Measurements from ENCODE around the gene MPHOSPH9.
"Not testable (repeated sequence)": the region's sequence is repeated elsewhere in the genome, so short reads cannot be mapped to it uniquely, and the experiment has no call there.

The MPHOSPH9 gene

DNA sequence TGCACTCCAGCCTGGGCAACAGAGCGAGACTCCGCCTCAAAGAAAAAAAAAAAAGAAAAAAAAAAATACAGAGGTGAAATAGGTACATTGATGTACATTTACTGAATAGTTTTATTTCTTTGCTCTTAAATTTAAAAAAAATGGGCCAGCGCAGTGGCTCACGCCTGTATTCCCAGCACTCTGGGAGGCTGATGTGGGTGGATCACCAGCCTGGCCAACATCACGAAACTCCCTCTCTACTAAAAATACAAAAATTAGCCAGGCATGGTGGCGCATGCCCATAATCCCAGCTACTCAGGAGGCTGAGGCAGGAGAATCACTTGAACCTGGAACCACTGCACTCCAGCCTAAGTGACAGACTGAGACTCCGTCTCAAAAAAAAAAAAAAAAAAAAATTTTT lies 25.1 kb downstream of the MPHOSPH9 start:
- H3K4me1 ChIP-seq (ENCODE audit: control insufficient read depth, insufficient read depth, low read depth, low read length): not testable (repeated sequence)
- 94% methylated on average over 5 of the region's 7 CpGs for WGBS

DNA sequence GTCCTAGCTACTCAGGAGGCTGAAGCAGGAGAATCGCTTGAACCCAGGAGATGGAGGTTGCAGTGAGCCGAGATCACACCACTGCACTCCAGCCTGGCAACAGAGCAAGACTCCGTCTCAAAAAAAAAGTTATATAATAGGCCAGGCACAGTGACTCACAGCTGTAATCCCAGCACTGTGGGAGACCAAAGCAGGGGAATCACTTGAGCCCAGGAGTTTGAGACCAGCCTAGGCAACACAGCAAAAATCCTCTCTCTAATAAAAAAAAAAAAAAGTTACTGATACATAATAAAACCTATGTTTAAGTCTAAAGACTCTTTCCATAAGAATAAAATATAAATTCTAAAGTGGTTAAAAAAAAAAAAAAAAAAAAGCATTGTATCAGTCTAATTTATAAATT lies 26.1 kb downstream of the MPHOSPH9 start:
- H2BK120ac ChIP-seq (ENCODE audit: low read depth, low read length); H2AFZ ChIP-seq (ENCODE audit: low read depth, low read length); H3K4me3 ChIP-seq (ENCODE audit: insufficient read depth in 1 of 2, low read depth in 1 of 2, low read length in 2 of 2); H2BK12ac ChIP-seq (ENCODE audit: low read length in 2 of 2); H3K79me1 ChIP-seq (replicated peaks; ENCODE audit: low read length, poor library complexity, severe bottlenecking); H2AK5ac ChIP-seq (ENCODE audit: low read length, severe bottlenecking); H3K27me3 ChIP-seq (ENCODE audit: control insufficient read depth in 1 of 2, insufficient read depth in 1 of 2, low read length in 2 of 2); H4K8ac ChIP-seq (ENCODE audit: low read length); H3K14ac ChIP-seq (ENCODE audit: low read length in 2 of 2); H3K9me3 ChIP-seq (ENCODE audit: control insufficient read depth, low read length); H4K91ac ChIP-seq (ENCODE audit: low read length); H3K4me2 ChIP-seq (ENCODE audit: low read length, poor library complexity, severe bottlenecking); H3K18ac ChIP-seq (ENCODE audit: low read depth in 1 of 2, low read length in 2 of 2); DNase-seq; H3K9ac ChIP-seq (ENCODE audit: low read length); H2BK15ac ChIP-seq (ENCODE audit: low read depth, poor library complexity, severe bottlenecking); H3K27ac ChIP-seq (ENCODE audit: low read length, poor library complexity, severe bottlenecking); H3K4ac ChIP-seq (ENCODE audit: low read depth in 1 of 2, low read length in 2 of 2); H2BK5ac ChIP-seq (ENCODE audit: low read depth, low read length, poor library complexity, severe bottlenecking); H3K23ac ChIP-seq (ENCODE audit: low read length in 2 of 2); H3K4me1 ChIP-seq (ENCODE audit: control insufficient read depth, insufficient read depth, low read depth, low read length): not testable (repeated sequence)
- WGBS: 92% methylated on average over 3 of the region's 3 CpGs
- peaks cover 17 to 42% of the 10 kb centered on the region in 2 experiments for H3K36me3 ChIP-seq (ENCODE audit: control insufficient read depth in 1 of 2, insufficient read depth in 2 of 2, low read depth in 1 of 2, low read length in 2 of 2)

More for the DNA sequence above, 25.1 kb downstream of the MPHOSPH9 start:
- not testable (repeated sequence) for H3K27me3 ChIP-seq (ENCODE audit: control insufficient read depth in 1 of 2, insufficient read depth in 1 of 2, low read length in 2 of 2); H2BK12ac ChIP-seq (ENCODE audit: low read length in 2 of 2); H2AK5ac ChIP-seq (ENCODE audit: low read length, severe bottlenecking); H3K4ac ChIP-seq (ENCODE audit: low read depth in 1 of 2, low read length in 2 of 2); H4K91ac ChIP-seq (ENCODE audit: low read length); H2AFZ ChIP-seq (ENCODE audit: low read depth, low read length); H3K18ac ChIP-seq (ENCODE audit: low read depth in 1 of 2, low read length in 2 of 2); H3K9me3 ChIP-seq (ENCODE audit: control insufficient read depth, low read length); H3K9ac ChIP-seq (ENCODE audit: low read length); H4K8ac ChIP-seq (ENCODE audit: low read length); H2BK15ac ChIP-seq (ENCODE audit: low read depth, poor library complexity, severe bottlenecking); H3K4me2 ChIP-seq (ENCODE audit: low read length, poor library complexity, severe bottlenecking); H2BK5ac ChIP-seq (ENCODE audit: low read depth, low read length, poor library complexity, severe bottlenecking); H3K23ac ChIP-seq (ENCODE audit: low read length in 2 of 2); DNase-seq; H2BK120ac ChIP-seq (ENCODE audit: low read depth, low read length); H3K14ac ChIP-seq (ENCODE audit: low read length in 2 of 2); H3K27ac ChIP-seq (ENCODE audit: low read length, poor library complexity, severe bottlenecking); H3K4me3 ChIP-seq (ENCODE audit: insufficient read depth in 1 of 2, low read depth in 1 of 2, low read length in 2 of 2)
- peaks cover 19 to 37% of the 10 kb centered on the region in 2 experiments for H3K36me3 ChIP-seq (ENCODE audit: control insufficient read depth in 1 of 2, insufficient read depth in 2 of 2, low read depth in 1 of 2, low read length in 2 of 2)
- H3K79me1 ChIP-seq (replicated peaks; ENCODE audit: low read length, poor library complexity, severe bottlenecking): peaks cover 11% of the 10 kb centered on the region

DNA sequence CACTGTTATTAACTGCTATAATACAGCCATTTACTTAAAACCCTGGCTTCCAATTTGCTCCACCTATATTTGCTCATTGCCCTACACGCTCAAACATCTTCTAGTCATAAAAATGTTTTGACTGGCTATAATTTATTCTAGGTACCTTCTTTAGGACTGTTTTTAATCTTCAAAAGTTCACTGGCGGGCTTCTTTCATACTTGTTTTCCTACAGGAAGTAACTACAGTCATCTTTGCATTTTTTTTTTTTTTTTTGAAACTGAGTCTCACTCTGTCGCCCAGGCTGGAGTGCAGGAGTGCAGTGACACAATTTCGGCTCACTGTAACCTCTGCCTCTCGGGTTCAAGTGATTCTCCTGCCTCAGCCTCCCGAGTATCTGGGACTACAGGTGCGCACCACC lies 32.5 kb downstream of the MPHOSPH9 start:
- no peak overlapping the region for H2BK120ac ChIP-seq (ENCODE audit: low read depth, low read length)
- H3K4me1 ChIP-seq (ENCODE audit: control insufficient read depth, insufficient read depth, low read depth, low read length): no peaks in the 10 kb centered on the region
- H2BK5ac ChIP-seq (ENCODE audit: low read depth, low read length, poor library complexity, severe bottlenecking): no peak overlapping the region
- no peak overlapping the region for H2AFZ ChIP-seq (ENCODE audit: low read depth, low read length)
- DNase-seq: no peak
- no peak overlapping the region for H4K8ac ChIP-seq (ENCODE audit: low read length)
- no peak overlapping the region for H3K4me3 ChIP-seq (ENCODE audit: insufficient read depth in 1 of 2, low read depth in 1 of 2, low read length in 2 of 2)
- no peak overlapping the region for H2BK15ac ChIP-seq (ENCODE audit: low read depth, poor library complexity, severe bottlenecking)
- H3K79me1 ChIP-seq (replicated peaks; ENCODE audit: low read length, poor library complexity, severe bottlenecking): peaks cover 9% of the 10 kb centered on the region
- no peak overlapping the region for H3K4me2 ChIP-seq (ENCODE audit: low read length, poor library complexity, severe bottlenecking)
- no peak overlapping the region for H3K4ac ChIP-seq (ENCODE audit: low read depth in 1 of 2, low read length in 2 of 2)
- no peak overlapping the region for H3K23ac ChIP-seq (ENCODE audit: low read length in 2 of 2)
- no peak overlapping the region for H3K18ac ChIP-seq (ENCODE audit: low read depth in 1 of 2, low read length in 2 of 2)
- no peak overlapping the region for H4K91ac ChIP-seq (ENCODE audit: low read length)
- H2AK5ac ChIP-seq (ENCODE audit: low read length, severe bottlenecking): no peak overlapping the region
- H2BK12ac ChIP-seq (ENCODE audit: low read length in 2 of 2): no peak overlapping the region
- H3K9ac ChIP-seq (ENCODE audit: low read length): no peak overlapping the region
- no peak overlapping the region for H3K14ac ChIP-seq (ENCODE audit: low read length in 2 of 2)
- no peaks in the 10 kb centered on the region for H3K9me3 ChIP-seq (ENCODE audit: control insufficient read depth, low read length)
- WGBS: 100% methylated on average over 4 of the region's 7 CpGs
- H3K27me3 ChIP-seq (ENCODE audit: control insufficient read depth in 1 of 2, insufficient read depth in 1 of 2, low read length in 2 of 2): no peaks in the 10 kb centered on the region
- H3K27ac ChIP-seq (ENCODE audit: low read length, poor library complexity, severe bottlenecking): no peak overlapping the region
- peaks cover 19 to 28% of the 10 kb centered on the region in 2 experiments for H3K36me3 ChIP-seq (ENCODE audit: control insufficient read depth in 1 of 2, insufficient read depth in 2 of 2, low read depth in 1 of 2, low read length in 2 of 2)

DNA sequence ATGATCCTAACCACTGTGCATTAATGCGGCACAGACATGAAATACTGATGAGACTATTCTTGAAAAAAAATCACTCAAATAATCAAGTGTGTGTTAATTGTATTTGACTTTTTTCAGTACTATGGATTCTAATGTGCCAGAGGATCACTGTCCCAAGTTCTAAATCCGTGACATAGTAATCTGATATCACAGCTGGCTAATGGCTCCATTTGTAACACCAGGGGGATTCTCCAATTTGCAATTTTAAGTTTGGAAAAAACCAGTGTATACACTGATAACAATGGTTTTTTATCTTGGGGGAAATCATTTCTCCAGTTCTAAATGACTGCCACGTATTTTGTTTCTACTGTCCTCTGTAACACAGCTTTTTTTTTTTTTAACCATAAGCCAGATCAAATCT lies 33.0 kb downstream of the MPHOSPH9 start:
- WGBS: no CpG with 5 or more reads among the region's 3 CpGs
- H3K9me3 ChIP-seq (ENCODE audit: control insufficient read depth, low read length): no peaks in the 10 kb centered on the region
- no peaks in the 10 kb centered on the region for H3K27me3 ChIP-seq (ENCODE audit: control insufficient read depth in 1 of 2, insufficient read depth in 1 of 2, low read length in 2 of 2)
- H2AFZ ChIP-seq (ENCODE audit: low read depth, low read length): no peak overlapping the region
- H3K4ac ChIP-seq (ENCODE audit: low read depth in 1 of 2, low read length in 2 of 2): no peak overlapping the region
- peaks cover 19 to 25% of the 10 kb centered on the region in 2 experiments for H3K36me3 ChIP-seq (ENCODE audit: control insufficient read depth in 1 of 2, insufficient read depth in 2 of 2, low read depth in 1 of 2, low read length in 2 of 2)
- peaks cover 9% of the 10 kb centered on the region for H3K79me1 ChIP-seq (replicated peaks; ENCODE audit: low read length, poor library complexity, severe bottlenecking)
- H3K23ac ChIP-seq (ENCODE audit: low read length in 2 of 2): no peak overlapping the region
- no peak for DNase-seq
- H2BK5ac ChIP-seq (ENCODE audit: low read depth, low read length, poor library complexity, severe bottlenecking): no peak overlapping the region
- H2BK15ac ChIP-seq (ENCODE audit: low read depth, poor library complexity, severe bottlenecking): no peak overlapping the region
- H4K8ac ChIP-seq (ENCODE audit: low read length): no peak overlapping the region
- H3K27ac ChIP-seq (ENCODE audit: low read length, poor library complexity, severe bottlenecking): no peak overlapping the region
- no peak overlapping the region for H3K4me2 ChIP-seq (ENCODE audit: low read length, poor library complexity, severe bottlenecking)
- no peak overlapping the region for H4K91ac ChIP-seq (ENCODE audit: low read length)
- H3K4me3 ChIP-seq (ENCODE audit: insufficient read depth in 1 of 2, low read depth in 1 of 2, low read length in 2 of 2): no peak overlapping the region
- H3K14ac ChIP-seq (ENCODE audit: low read length in 2 of 2): no peak overlapping the region
- H3K18ac ChIP-seq (ENCODE audit: low read depth in 1 of 2, low read length in 2 of 2): no peak overlapping the region
- H2AK5ac ChIP-seq (ENCODE audit: low read length, severe bottlenecking): no peak overlapping the region
- no peak overlapping the region for H2BK120ac ChIP-seq (ENCODE audit: low read depth, low read length)
- no peak overlapping the region for H3K9ac ChIP-seq (ENCODE audit: low read length)
- H2BK12ac ChIP-seq (ENCODE audit: low read length in 2 of 2): no peak overlapping the region
- H3K4me1 ChIP-seq (ENCODE audit: control insufficient read depth, insufficient read depth, low read depth, low read length): no peaks in the 10 kb centered on the region
